Thyroid gland (tissue), 4 donors: Measurements from ENCODE around the gene OCLN. TPM values are rescaled to one million over a fixed set of nuclear protein-coding genes. Genes with fewer than 3 reads are reported as not detected.

Experiments used
- small RNA-seq: library from RNA; depleted of rRNA; stranded (forward); fragments of <200 nt; gene quantifications from one replicate; pipeline ENCODE3, GENCODE V24; 2016
- total RNA-seq, 4 donors: library from RNA; depleted of rRNA; stranded (reverse); fragments of >200 nt; gene quantifications; one replicate each; pipeline ENCODE4 v1.2.3, GENCODE V29; 2016

The OCLN gene
- total RNA-seq, 4 donors from 2014 or later, result 148 to 248 (median 197) TPM

Small RNA genes within 50 kb of the gene (small RNA-seq; reads per million reads assigned to genes)
- gene RN7SL616P, result not detected
- not detected for gene RNU6-724P
- gene RPS27P14, result not detected

Other genes with a start within 250 kb of the OCLN start
- gene CCDC125, start 160.0 kb upstream of the OCLN start, total RNA-seq, result 10 to 100 TPM in 2 of 4 donors, 1 to 10 TPM in 2; 8.2 to 13.6 (median 9.6) TPM
- gene AK6, start 123.3 kb upstream of the OCLN start, total RNA-seq, result 10 to 100 TPM; 13.1 to 32.6 (median 23.9) TPM
- gene TAF9, start 123.3 kb upstream of the OCLN start, total RNA-seq, result 10 to 100 TPM; 29.2 to 41.4 (median 39.2) TPM
- gene RAD17, start 123.0 kb upstream of the OCLN start, total RNA-seq, result 10 to 100 TPM; 20.9 to 34.9 (median 27.8) TPM
- gene MARVELD2, start 77.7 kb upstream of the OCLN start, total RNA-seq, result 100 to 1,000 TPM in 1 of 4 donors, 10 to 100 TPM in 3; 61.8 to 100 (median 81.9) TPM
- gene GTF2H2C, start 67.4 kb downstream of the OCLN start, total RNA-seq, result 10 to 100 TPM; 39.0 to 65.4 (median 47.1) TPM